Right atrium auricular region (tissue), 2 donors: ENCODE data around the gene RBM24. TPM values are rescaled to one million over a fixed set of nuclear protein-coding genes. Genes with fewer than 3 reads are reported as not detected.
A peak's percentile ranks its signal among the peaks of the same experiment; 100 is the strongest.

Experiments used
- DNase-seq: peaks from one replicate; pipeline ENCODE4 v3.0.0-alpha.2; 2019; ENCODE audit warnings: low spot score
- H3K27ac ChIP-seq, 2 donors: fragments of 200-600 bp; sonication (generic); 1 replicate in 1 of 2; 2 replicates in 1 of 2; pipeline ENCODE4 v1.5.1; 2016 to 2019
- H3K27me3 ChIP-seq, 2 donors: fragments of 200-600 bp; sonication (generic); one replicate each; pipeline versions ENCODE4 v1.5.1 to v1.6.0; 2017 to 2019
- H3K36me3 ChIP-seq: fragments of 200-600 bp; sonication (generic); one replicate; pipeline ENCODE4 v1.5.1; 2016
- H3K4me1 ChIP-seq, 2 donors: fragments of 200-600 bp; sonication (generic); one replicate each; pipeline versions ENCODE4 v1.5.1 to v1.6.0; 2017 to 2019
- H3K4me3 ChIP-seq, 2 donors: fragments of 200-600 bp; sonication (generic); 1 replicate in 1 of 2; 2 replicates in 1 of 2; pipeline ENCODE4 v1.5.1; 2017 to 2019; ENCODE audit warnings: mild to moderate bottlenecking in 1 of 2, moderate library complexity in 1 of 2
- H3K9me3 ChIP-seq, 2 donors: fragments of 200-600 bp; sonication (generic); one replicate each; pipeline ENCODE4 v1.5.1; 2019
- CTCF ChIP-seq, 2 donors: fragments of 200-600 bp; sonication (generic); IDR thresholded peaks; one replicate each; pipeline ENCODE4 v1.5.1; 2019; ENCODE audit warnings: antibody characterized with exemption in 2 of 2
- total RNA-seq, 2 donors: library from RNA; depleted of rRNA; stranded (reverse); fragments of >200 nt; gene quantifications; one replicate each; pipeline ENCODE4 v1.1.0, GENCODE V29; 2016

Gene RBM24
- total RNA-seq, 2 donors from 2014 or later = 133 to 194 TPM

GRCh38 chr6:17291778-17292177 is 10.6 kb downstream of the RBM24 start:
- peaks cover 36% of the 10 kb centered on the region for H3K36me3 ChIP-seq
- H3K27ac ChIP-seq = peak overlapping the region; percentile 96 to 97
- no peak for TF ChIP-seq CTCF (IDR thresholded peaks at IDR 0.05)
- H3K4me3 ChIP-seq = peak overlapping the region; percentile 29
- H3K27me3 ChIP-seq = no peaks in the 10 kb centered on the region
- no peak for DNase-seq
- H3K4me1 ChIP-seq = no peaks in the 10 kb centered on the region
- H3K9me3 ChIP-seq = no peaks in the 10 kb centered on the region

GRCh38 chr6:17292600-17293133 is 11.5 kb downstream of the RBM24 start:
- H3K9me3 ChIP-seq = no peaks in the 10 kb centered on the region
- peaks cover 30% of the 10 kb centered on the region for H3K36me3 ChIP-seq
- H3K27me3 ChIP-seq = no peaks in the 10 kb centered on the region
- DNase-seq = no peak
- H3K4me1 ChIP-seq = peaks cover 0 to 7% of the 10 kb centered on the region in 2 donors
- no peak overlapping the region for H3K4me3 ChIP-seq
- no peak for TF ChIP-seq CTCF (IDR thresholded peaks at IDR 0.05)
- H3K27ac ChIP-seq = peak overlapping the region; percentile 96 to 97

GRCh38 chr6:17293395-17293794 is 12.2 kb downstream of the RBM24 start:
- no peak overlapping the region for H3K4me3 ChIP-seq
- H3K27me3 ChIP-seq = no peaks in the 10 kb centered on the region
- H3K4me1 ChIP-seq = peaks cover 0 to 14% of the 10 kb centered on the region in 2 donors
- H3K36me3 ChIP-seq = peaks cover 25% of the 10 kb centered on the region
- no peak for TF ChIP-seq CTCF (IDR thresholded peaks at IDR 0.05)
- H3K9me3 ChIP-seq = no peaks in the 10 kb centered on the region
- H3K27ac ChIP-seq = peak overlapping the region; percentile 96 to 97
- no peak for DNase-seq

- peaks cover 2% of the 10 kb centered on the region for H3K36me3 ChIP-seq
- DNase-seq = no peak
- H3K27me3 ChIP-seq = no peaks in the 10 kb centered on the region
- no peak overlapping the region for H3K4me3 ChIP-seq
- no peaks in the 10 kb centered on the region for H3K9me3 ChIP-seq
- peak overlapping the region; percentile 57 to 77 for H3K27ac ChIP-seq
- no peak for TF ChIP-seq CTCF (IDR thresholded peaks at IDR 0.05)
- H3K4me1 ChIP-seq = peaks cover 0 to 14% of the 10 kb centered on the region in 2 donors
These were observed 16.3 kb downstream of the RBM24 start for GRCh38 chr6:17297271-17298080.

GRCh38 chr6:17298257-17298656 is 17.1 kb downstream of the RBM24 start:
- no peaks in the 10 kb centered on the region for H3K9me3 ChIP-seq
- H3K36me3 ChIP-seq = no peaks in the 10 kb centered on the region
- TF ChIP-seq CTCF (IDR thresholded peaks at IDR 0.05) = no peak
- peak overlapping the region; percentile 57 to 77 for H3K27ac ChIP-seq
- no peak overlapping the region for H3K4me3 ChIP-seq
- no peak for DNase-seq
- H3K27me3 ChIP-seq = no peaks in the 10 kb centered on the region
- H3K4me1 ChIP-seq = peaks cover 0 to 14% of the 10 kb centered on the region in 2 donors
